ENCODE results near the gene MTMR12.

MTMR12 gene

DNA sequence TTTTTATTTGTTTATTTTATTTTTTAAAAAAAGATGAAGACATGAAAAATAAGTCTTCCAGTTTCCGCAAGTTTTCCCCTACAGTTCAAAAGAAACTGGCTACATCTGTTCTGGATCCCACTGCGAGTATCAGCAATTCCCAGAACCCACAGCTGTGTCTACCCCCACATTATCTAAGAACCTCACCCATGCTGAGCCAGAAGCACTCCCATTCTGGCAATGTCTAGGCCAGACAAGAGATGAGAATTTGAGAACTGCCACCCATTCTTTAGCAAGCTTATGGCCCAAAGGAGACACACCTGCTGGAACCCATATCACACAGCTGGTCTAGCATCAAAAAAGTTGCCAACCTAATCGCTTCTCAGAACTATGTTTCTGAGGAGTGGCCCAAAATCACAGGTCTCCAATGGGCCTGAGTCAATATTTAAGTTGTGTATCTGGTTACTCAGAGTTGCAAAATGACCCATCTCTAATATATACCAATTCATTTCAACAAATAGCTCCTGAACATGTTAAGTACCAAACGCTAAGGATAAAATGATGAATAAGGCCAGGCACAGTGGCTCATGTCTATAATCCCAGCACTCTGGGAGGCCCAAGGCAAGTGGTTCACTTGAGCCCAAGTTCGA, 27.1 kb downstream of the MTMR12 start:
- TF ChIP-seq, protein P1, sequence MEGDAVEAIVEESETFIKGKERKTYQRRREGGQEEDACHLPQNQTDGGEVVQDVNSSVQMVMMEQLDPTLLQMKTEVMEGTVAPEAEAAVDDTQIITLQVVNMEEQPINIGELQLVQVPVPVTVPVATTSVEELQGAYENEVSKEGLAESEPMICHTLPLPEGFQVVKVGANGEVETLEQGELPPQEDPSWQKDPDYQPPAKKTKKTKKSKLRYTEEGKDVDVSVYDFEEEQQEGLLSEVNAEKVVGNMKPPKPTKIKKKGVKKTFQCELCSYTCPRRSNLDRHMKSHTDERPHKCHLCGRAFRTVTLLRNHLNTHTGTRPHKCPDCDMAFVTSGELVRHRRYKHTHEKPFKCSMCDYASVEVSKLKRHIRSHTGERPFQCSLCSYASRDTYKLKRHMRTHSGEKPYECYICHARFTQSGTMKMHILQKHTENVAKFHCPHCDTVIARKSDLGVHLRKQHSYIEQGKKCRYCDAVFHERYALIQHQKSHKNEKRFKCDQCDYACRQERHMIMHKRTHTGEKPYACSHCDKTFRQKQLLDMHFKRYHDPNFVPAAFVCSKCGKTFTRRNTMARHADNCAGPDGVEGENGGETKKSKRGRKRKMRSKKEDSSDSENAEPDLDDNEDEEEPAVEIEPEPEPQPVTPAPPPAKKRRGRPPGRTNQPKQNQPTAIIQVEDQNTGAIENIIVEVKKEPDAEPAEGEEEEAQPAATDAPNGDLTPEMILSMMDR (IDR thresholded peaks at IDR 0.05), result no peak

GRCh38 chr5:32283539-32284377, 29.0 kb downstream of the MTMR12 start:
- TF ChIP-seq, protein P1 (IDR thresholded peaks at IDR 0.05), result no peak

DNA sequence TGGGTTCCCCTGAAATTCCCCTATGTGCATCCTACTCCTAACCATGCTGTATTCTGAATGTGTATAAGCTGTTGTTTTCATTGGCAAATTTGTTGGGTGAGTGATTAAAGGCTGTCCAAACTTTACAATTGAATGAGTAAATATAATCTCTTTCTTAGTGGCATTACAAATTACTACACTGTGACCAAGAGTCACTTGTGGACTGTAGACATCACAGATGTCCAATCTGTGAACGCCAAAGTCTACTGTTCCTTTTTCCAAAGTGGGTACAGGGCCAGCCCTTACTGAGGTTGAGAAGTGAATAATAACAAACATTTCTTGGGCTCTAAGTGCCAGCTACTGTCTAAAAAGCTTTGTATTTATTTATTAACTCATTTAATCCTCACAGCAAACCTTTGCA, 29.7 kb downstream of the MTMR12 start:
- TF ChIP-seq, protein P1 (IDR thresholded peaks at IDR 0.05), result no peak

GRCh38 chr5:32282633-32283032, 30.1 kb downstream of the MTMR12 start:
- TF ChIP-seq, protein P1 (IDR thresholded peaks at IDR 0.05), result no peak

DNA sequence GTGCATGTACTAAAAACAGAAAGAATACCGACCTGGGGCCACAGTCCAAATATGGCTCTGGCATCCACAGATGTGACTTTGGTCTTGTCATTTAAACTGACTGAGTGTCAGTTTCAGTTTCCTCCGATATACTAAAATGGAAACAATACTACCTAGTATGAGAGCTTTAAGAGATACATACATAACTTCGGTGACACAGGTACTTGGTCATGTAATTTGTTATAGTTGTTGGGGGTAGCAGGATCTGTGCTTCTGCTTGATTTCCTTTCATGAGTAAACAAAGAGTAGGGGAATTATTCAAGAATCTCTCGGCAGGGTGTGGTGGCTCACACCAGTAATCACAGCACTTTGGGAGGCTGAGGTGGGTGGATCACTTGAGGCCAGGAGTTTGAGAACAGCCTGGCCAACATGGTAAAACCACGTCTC, 32.1 kb downstream of the MTMR12 start:
- TF ChIP-seq, protein P1 (IDR thresholded peaks at IDR 0.05), result no peak

DNA sequence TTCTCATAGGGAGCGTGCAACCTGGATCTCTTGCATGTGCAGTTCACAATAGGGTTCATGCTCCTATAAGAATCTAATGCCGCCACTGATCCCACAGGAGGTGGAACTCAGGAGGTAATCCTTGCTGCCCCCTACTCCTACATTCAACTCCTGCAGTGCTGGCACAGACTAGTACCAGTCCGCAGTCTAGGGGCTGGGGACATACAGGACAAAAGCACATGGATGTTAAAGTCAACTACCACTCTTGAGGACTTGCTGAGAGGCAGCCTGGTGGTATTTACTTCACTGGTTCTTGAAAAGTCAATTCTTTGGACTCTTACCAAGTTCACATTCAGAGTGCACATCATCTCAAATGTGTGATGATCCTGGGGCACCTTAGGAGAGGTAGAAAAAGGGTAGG, 33.0 kb downstream of the MTMR12 start:
- TF ChIP-seq, protein P1 (IDR thresholded peaks at IDR 0.05), result no peak

DNA sequence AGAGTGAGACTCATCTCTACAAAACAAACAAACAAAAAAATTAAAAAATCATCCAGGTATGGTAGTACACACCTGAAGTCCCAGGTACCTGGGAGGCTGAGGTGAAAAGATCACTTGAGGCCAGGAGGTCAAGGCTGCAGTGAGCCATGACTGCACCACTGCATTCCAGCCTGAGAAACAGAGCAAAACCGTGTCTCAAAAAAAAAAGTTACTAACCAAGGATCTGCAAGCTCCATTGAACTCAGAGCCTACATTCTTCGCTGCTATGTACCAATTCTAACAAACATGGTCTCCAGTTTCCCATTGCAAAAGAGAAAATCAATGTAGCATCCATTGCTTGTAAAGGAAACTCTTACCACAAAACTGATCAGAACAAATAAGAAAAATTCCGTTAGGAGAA, 33.5 kb downstream of the MTMR12 start:
- TF ChIP-seq, protein P1 (IDR thresholded peaks at IDR 0.05), result no peak

All from LNCAP (cell line).